Left ventricle myocardium inferior (tissue), 1 donor: ENCODE measurements around the gene EIF2S3. TPM values are rescaled to one million over a fixed set of nuclear protein-coding genes. Genes with fewer than 3 reads are reported as not detected.
A peak's percentile ranks its signal among the peaks of the same experiment; 100 is the strongest.

ENCODE experiments used
- DNase-seq: peaks from one replicate; pipeline ENCODE4 v3.0.0-alpha.2; 2020
- H3K27ac ChIP-seq: fragments of 200-600 bp; replicated peaks from 2 replicates; pipeline ENCODE4 v1.8.0; 2021
- H3K27me3 ChIP-seq: fragments of 200-600 bp; 2 replicates; pipeline ENCODE4 v1.8.0; 2021; ENCODE audit warnings: low read depth
- H3K36me3 ChIP-seq: fragments of 200-600 bp; 2 replicates; pipeline ENCODE4 v1.8.0; 2021
- H3K4me1 ChIP-seq: fragments of 200-600 bp; 2 replicates; pipeline ENCODE4 v1.8.0; 2021
- H3K4me3 ChIP-seq: fragments of 200-600 bp; 2 replicates; pipeline ENCODE4 v1.8.0; 2021; ENCODE audit warnings: mild to moderate bottlenecking, moderate library complexity
- H3K9me3 ChIP-seq: fragments of 200-600 bp; replicated peaks from 2 replicates; pipeline ENCODE4 v1.8.0; 2021
- CTCF ChIP-seq: fragments of 200-600 bp; IDR thresholded peaks from 2 replicates; pipeline ENCODE4 v1.8.0; 2021; ENCODE audit warnings: antibody characterized with exemption, mild to moderate bottlenecking, borderline replicate concordance
- intact Hi-C: fragments of 100-400 bp; cut with micrococcal nuclease; formaldehyde crosslinking; loops from one replicate; pipeline ENCODE4 v1.11.0; 2022
- total RNA-seq: library from RNA; stranded (reverse); fragmentation: NEBNext Ultra II Directional; extraction: Animal tissue kit (Norgen Biotek cat#: 25700); gene quantifications from one replicate; pipeline ENCODE4 v1.2.1, GENCODE V29; 2021
- donor health status: DM: no; HTN: yes; CAD: no; lungs with severe emphysema.

The EIF2S3 gene
- total RNA-seq, 1 donor from 2014 or later, result 71.0 TPM

- Histone ChIP-seq H3K36me3 (peaks cover 12% of the 10 kb centered on the region), H3K4me1 (no peaks in the 10 kb centered on the region), H3K27ac (no peak overlapping the region), H3K9me3 (no peaks in the 10 kb centered on the region), H3K4me3 (no peak overlapping the region), H3K27me3 (no peaks in the 10 kb centered on the region)
- peak; percentile 52 for TF ChIP-seq CTCF
- DNase-seq, result peak; percentile 30
- intact Hi-C loops, result loop anchor here (10.0 kb wide), 1 partner anchor 163 kb away; no protein-coding TSS in a partner anchor
Observed at GRCh38 chrX:24081661-24082154, 27.0 kb downstream of the EIF2S3 start.

- H3K36me3 ChIP-seq, result peaks cover 5% of the 10 kb centered on the region
- no peak overlapping the region for H3K4me3 ChIP-seq
- H3K4me1 ChIP-seq, result no peaks in the 10 kb centered on the region
- no peak for TF ChIP-seq CTCF
- DNase-seq, result no peak
- H3K27ac ChIP-seq, result no peak overlapping the region
- no peaks in the 10 kb centered on the region for H3K9me3 ChIP-seq
- intact Hi-C loops, result loop anchor here (10.0 kb wide), 1 partner anchor 162 kb away; no protein-coding TSS in a partner anchor
- no peaks in the 10 kb centered on the region for H3K27me3 ChIP-seq
Observed at GRCh38 chrX:24082447-24082846, 27.7 kb downstream of the EIF2S3 start.

- intact Hi-C loops, result loop anchor here (10.0 kb wide), 1 partner anchor 160 kb away; no protein-coding TSS in a partner anchor
- no peaks in the 10 kb centered on the region for H3K9me3 ChIP-seq
- H3K4me3 ChIP-seq, result no peak overlapping the region
- no peaks in the 10 kb centered on the region for H3K27me3 ChIP-seq
- no peaks in the 10 kb centered on the region for H3K4me1 ChIP-seq
- no peak for DNase-seq
- no peaks in the 10 kb centered on the region for H3K36me3 ChIP-seq
- H3K27ac ChIP-seq, result no peak overlapping the region
- no peak for TF ChIP-seq CTCF
Observed at GRCh38 chrX:24085101-24085500, 30.3 kb downstream of the EIF2S3 start.

GRCh38 chrX:24090300-24091200 lies 35.8 kb downstream of the EIF2S3 start:
- Histone ChIP-seq H3K9me3 (no peaks in the 10 kb centered on the region), H3K27ac (peak overlapping the region; percentile 16), H3K4me1 (no peaks in the 10 kb centered on the region), H3K27me3 (no peaks in the 10 kb centered on the region), H3K4me3 (no peak overlapping the region), H3K36me3 (no peaks in the 10 kb centered on the region)
- intact Hi-C loops, result no loop called here
- no peak for TF ChIP-seq CTCF
- no peak for DNase-seq

- intact Hi-C loops, result no loop called here
- no peaks in the 10 kb centered on the region for H3K27me3 ChIP-seq
- DNase-seq, result no peak
- H3K4me3 ChIP-seq, result no peak overlapping the region
- TF ChIP-seq CTCF, result no peak
- no peak overlapping the region for H3K27ac ChIP-seq
- no peaks in the 10 kb centered on the region for H3K36me3 ChIP-seq
- no peaks in the 10 kb centered on the region for H3K4me1 ChIP-seq
- H3K9me3 ChIP-seq, result no peaks in the 10 kb centered on the region
Observed at GRCh38 chrX:24093746-24094145, 39.0 kb downstream of the EIF2S3 start.
